GM19324 (cell line): ENCODE results near the gene ARF4.
"Not testable (repeated sequence)": the region's sequence is repeated elsewhere in the genome, so short reads cannot be mapped to it uniquely, and the experiment has no call there.

Experiments used
- ATAC-seq: cut with Tn5 transposase; IDR thresholded peaks from one replicate; pipeline ENCODE4 v1.9.1; 2021; ENCODE audit warnings: mild to moderate bottlenecking, moderate library complexity; ENCODE audit not compliant: unreplicated experiment, low FRiP score

ARF4 gene

GRCh38 chr3:57597127-57597923 is at the start of gene ARF4:
ARF4 (minus strand) TSS chr3:57597344; CDS start chr3:57597140, 204 bp downstream.
- peak; percentile 97 for ATAC-seq

GRCh38 chr3:57646723-57647122 is 49.6 kb upstream of the ARF4 start:
- no peak for ATAC-seq

- no peak for ATAC-seq
Measured at GRCh38 chr3:57644740-57645139, 47.6 kb upstream of the ARF4 start.

GRCh38 chr3:57637391-57637790 is 40.2 kb upstream of the ARF4 start:
- no peak for ATAC-seq

GRCh38 chr3:57634259-57634658 is 37.1 kb upstream of the ARF4 start:
- ATAC-seq = not testable (repeated sequence)

- ATAC-seq = no peak
Measured at GRCh38 chr3:57627976-57628375, 30.8 kb upstream of the ARF4 start.

- ATAC-seq = no peak
Measured at GRCh38 chr3:57624801-57625200, 27.7 kb upstream of the ARF4 start.

GRCh38 chr3:57622362-57622761 is 25.2 kb upstream of the ARF4 start:
- ATAC-seq = no peak

- no peak for ATAC-seq
Measured at GRCh38 chr3:57617739-57618138, 20.6 kb upstream of the ARF4 start.

- ATAC-seq = no peak
Measured at GRCh38 chr3:57616233-57616632, 19.1 kb upstream of the ARF4 start.

- ATAC-seq = not testable (repeated sequence)
Measured at GRCh38 chr3:57611870-57612269, 14.7 kb upstream of the ARF4 start.

- ATAC-seq = no peak
Measured at GRCh38 chr3:57605683-57606082, 8.5 kb upstream of the ARF4 start.

GRCh38 chr3:57604971-57605370 is 7.8 kb upstream of the ARF4 start:
- no peak for ATAC-seq

GRCh38 chr3:57600195-57600594 is 3.1 kb upstream of the ARF4 start:
- ATAC-seq = no peak

GRCh38 chr3:57598765-57599360 is 1.7 kb upstream of the ARF4 start:
- ATAC-seq = no peak

- no peak for ATAC-seq
Measured at GRCh38 chr3:57596495-57597126, 533 bp downstream of the ARF4 start.

- ATAC-seq = no peak
Measured at GRCh38 chr3:57594576-57594975, 2.6 kb downstream of the ARF4 start.

GRCh38 chr3:57594144-57594543 is 3.0 kb downstream of the ARF4 start:
- no peak for ATAC-seq

- ATAC-seq = no peak
Measured at GRCh38 chr3:57592306-57592705, 4.8 kb downstream of the ARF4 start.

GRCh38 chr3:57587905-57588304 is 9.2 kb downstream of the ARF4 start:
- no peak for ATAC-seq

GRCh38 chr3:57586778-57587177 is 10.4 kb downstream of the ARF4 start:
- no peak for ATAC-seq

- no peak for ATAC-seq
Measured at GRCh38 chr3:57583544-57583943, 13.6 kb downstream of the ARF4 start.
